Neural cell (in vitro differentiated cells): ENCODE measurements around the gene SPTBN1.

Experiments
- EP300 ChIP-seq: fragments of 450-650 bp; conservative IDR thresholded peaks from 2 replicates; pipeline ENCODE4 v1.6.1; 2014; ENCODE audit warnings: antibody characterized with exemption, mild to moderate bottlenecking, moderate library complexity; ENCODE audit not compliant: poor library complexity, severe bottlenecking
- EZH2 ChIP-seq: fragments of 200-600, 300-800 bp; shearing (Covaris generic), sonication (generic); IDR thresholded peaks from 2 replicates; pipeline ENCODE4 v1.6.1; 2014; ENCODE audit warnings: antibody characterized with exemption, low read length, borderline replicate concordance, mild to moderate bottlenecking; ENCODE audit not compliant: insufficient read depth, poor library complexity, severe bottlenecking
- MXI1 ChIP-seq: fragments of 450-650 bp; conservative IDR thresholded peaks from 2 replicates; pipeline ENCODE4 v1.6.1; 2014; ENCODE audit warnings: antibody characterized with exemption, mild to moderate bottlenecking; ENCODE audit not compliant: poor library complexity, severe bottlenecking
- POLR2AphosphoS5 ChIP-seq: IDR thresholded peaks from 2 replicates; pipeline ENCODE4 v1.6.1; 2012
- RAD21 ChIP-seq: fragments of 450-650 bp; conservative IDR thresholded peaks from 2 replicates; pipeline ENCODE4 v1.6.1; 2014; ENCODE audit warnings: antibody characterized with exemption, mild to moderate bottlenecking, moderate library complexity
- SMC3 ChIP-seq: fragments of 450-650 bp; conservative IDR thresholded peaks from 2 replicates; pipeline ENCODE4 v1.6.1; 2014; ENCODE audit warnings: antibody characterized with exemption, mild to moderate bottlenecking, moderate library complexity; ENCODE audit not compliant: poor library complexity
- TAF1 ChIP-seq: IDR thresholded peaks from 2 replicates; pipeline ENCODE4 v1.6.1; 2012; ENCODE audit warnings: low read depth
- TF ChIP-seq, protein P1 (sequence below): fragments of 450-650 bp; IDR thresholded peaks from 2 replicates; pipeline ENCODE4 v1.5.1; 2014; ENCODE audit warnings: antibody characterized with exemption, mild to moderate bottlenecking, moderate library complexity; ENCODE audit not compliant: poor library complexity, severe bottlenecking
- TF ChIP-seq, protein P2 (sequence below): IDR thresholded peaks from 2 replicates; pipeline ENCODE4 v1.6.1; 2012; ENCODE audit warnings: borderline replicate concordance

DNA sequence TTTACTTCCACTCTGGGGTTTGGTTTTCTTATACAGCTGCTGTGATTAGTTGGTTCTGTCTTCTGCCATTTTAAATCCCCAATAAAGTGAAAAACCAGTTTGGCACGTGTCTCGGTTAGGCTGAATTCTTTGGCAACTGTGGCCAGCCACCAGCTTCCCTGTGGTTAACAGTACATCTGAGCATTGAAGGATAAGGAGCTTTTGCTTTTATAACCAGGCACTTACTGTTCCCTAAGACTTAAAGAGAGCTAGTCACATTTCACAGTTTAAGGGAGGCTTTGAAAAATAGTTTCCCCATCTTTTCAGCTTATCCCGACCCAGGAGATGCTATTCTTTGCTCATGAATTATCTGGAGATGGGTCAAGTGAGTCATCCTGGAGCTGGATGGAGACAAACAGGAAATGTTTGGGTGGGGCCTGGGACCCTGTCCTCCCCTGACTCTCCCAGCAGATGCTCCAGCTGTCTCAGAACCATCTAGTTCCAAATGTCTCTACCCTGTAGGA is 210.1 kb downstream of the SPTBN1 start:
- TF ChIP-seq, protein P1, sequence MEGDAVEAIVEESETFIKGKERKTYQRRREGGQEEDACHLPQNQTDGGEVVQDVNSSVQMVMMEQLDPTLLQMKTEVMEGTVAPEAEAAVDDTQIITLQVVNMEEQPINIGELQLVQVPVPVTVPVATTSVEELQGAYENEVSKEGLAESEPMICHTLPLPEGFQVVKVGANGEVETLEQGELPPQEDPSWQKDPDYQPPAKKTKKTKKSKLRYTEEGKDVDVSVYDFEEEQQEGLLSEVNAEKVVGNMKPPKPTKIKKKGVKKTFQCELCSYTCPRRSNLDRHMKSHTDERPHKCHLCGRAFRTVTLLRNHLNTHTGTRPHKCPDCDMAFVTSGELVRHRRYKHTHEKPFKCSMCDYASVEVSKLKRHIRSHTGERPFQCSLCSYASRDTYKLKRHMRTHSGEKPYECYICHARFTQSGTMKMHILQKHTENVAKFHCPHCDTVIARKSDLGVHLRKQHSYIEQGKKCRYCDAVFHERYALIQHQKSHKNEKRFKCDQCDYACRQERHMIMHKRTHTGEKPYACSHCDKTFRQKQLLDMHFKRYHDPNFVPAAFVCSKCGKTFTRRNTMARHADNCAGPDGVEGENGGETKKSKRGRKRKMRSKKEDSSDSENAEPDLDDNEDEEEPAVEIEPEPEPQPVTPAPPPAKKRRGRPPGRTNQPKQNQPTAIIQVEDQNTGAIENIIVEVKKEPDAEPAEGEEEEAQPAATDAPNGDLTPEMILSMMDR = no peak
- TF ChIP-seq SMC3 (no peak), EZH2 (no peak), POLR2AphosphoS5 (no peak), EP300 (no peak), TAF1 (no peak), RAD21 (no peak), MXI1 (no peak)
- TF ChIP-seq, protein P2, sequence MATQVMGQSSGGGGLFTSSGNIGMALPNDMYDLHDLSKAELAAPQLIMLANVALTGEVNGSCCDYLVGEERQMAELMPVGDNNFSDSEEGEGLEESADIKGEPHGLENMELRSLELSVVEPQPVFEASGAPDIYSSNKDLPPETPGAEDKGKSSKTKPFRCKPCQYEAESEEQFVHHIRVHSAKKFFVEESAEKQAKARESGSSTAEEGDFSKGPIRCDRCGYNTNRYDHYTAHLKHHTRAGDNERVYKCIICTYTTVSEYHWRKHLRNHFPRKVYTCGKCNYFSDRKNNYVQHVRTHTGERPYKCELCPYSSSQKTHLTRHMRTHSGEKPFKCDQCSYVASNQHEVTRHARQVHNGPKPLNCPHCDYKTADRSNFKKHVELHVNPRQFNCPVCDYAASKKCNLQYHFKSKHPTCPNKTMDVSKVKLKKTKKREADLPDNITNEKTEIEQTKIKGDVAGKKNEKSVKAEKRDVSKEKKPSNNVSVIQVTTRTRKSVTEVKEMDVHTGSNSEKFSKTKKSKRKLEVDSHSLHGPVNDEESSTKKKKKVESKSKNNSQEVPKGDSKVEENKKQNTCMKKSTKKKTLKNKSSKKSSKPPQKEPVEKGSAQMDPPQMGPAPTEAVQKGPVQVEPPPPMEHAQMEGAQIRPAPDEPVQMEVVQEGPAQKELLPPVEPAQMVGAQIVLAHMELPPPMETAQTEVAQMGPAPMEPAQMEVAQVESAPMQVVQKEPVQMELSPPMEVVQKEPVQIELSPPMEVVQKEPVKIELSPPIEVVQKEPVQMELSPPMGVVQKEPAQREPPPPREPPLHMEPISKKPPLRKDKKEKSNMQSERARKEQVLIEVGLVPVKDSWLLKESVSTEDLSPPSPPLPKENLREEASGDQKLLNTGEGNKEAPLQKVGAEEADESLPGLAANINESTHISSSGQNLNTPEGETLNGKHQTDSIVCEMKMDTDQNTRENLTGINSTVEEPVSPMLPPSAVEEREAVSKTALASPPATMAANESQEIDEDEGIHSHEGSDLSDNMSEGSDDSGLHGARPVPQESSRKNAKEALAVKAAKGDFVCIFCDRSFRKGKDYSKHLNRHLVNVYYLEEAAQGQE = no peak
